GM19467 (cell line): ENCODE results near the gene CDKN3.
"Not testable (repeated sequence)": the region's sequence is repeated elsewhere in the genome, so short reads cannot be mapped to it uniquely, and the experiment has no call there.

Source experiments
- ATAC-seq: cut with Tn5 transposase; IDR thresholded peaks from one replicate; pipeline ENCODE4 v1.9.1; 2021; ENCODE audit warnings: mild to moderate bottlenecking, moderate library complexity; ENCODE audit not compliant: unreplicated experiment

Gene CDKN3

DNA sequence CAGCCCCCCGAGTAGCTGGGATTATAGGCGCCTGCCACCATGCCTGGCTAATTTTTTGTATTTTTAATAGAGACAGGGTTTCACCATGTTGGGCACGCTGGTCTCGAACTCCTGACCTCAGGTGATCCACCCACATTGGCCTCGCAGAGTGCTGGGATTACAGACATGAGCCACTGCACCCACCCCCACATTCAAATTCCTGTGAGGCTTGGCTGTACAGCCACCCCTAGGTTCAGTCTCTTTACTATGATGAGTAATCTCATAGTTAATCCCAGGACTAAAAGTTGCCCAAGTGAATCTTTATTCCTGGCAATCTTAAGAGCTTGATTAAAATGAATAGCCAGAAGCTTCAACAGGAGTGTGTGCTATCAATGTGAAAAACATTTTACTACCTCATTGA, 57.2 kb downstream of the CDKN3 start:
- ATAC-seq: not testable (repeated sequence)

DNA sequence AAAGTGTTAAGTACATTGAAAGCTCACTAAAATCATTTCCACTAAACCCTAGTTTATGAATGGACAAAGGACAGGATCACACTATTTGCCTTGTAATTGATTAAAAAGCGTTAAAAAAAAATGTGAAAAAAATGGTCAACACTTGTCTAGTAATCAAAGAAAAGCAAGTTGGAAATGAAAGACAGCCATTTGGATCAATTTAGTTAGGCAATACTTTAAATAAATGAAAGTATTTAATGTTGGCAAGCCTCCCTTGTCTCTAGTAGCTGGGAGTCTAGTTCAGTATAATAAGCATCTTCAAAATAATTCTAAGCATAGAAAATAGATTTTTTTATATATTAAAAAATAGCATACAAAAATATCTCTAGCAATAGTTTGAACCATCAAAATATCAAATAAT, 58.6 kb downstream of the CDKN3 start:
- ATAC-seq: no peak

DNA sequence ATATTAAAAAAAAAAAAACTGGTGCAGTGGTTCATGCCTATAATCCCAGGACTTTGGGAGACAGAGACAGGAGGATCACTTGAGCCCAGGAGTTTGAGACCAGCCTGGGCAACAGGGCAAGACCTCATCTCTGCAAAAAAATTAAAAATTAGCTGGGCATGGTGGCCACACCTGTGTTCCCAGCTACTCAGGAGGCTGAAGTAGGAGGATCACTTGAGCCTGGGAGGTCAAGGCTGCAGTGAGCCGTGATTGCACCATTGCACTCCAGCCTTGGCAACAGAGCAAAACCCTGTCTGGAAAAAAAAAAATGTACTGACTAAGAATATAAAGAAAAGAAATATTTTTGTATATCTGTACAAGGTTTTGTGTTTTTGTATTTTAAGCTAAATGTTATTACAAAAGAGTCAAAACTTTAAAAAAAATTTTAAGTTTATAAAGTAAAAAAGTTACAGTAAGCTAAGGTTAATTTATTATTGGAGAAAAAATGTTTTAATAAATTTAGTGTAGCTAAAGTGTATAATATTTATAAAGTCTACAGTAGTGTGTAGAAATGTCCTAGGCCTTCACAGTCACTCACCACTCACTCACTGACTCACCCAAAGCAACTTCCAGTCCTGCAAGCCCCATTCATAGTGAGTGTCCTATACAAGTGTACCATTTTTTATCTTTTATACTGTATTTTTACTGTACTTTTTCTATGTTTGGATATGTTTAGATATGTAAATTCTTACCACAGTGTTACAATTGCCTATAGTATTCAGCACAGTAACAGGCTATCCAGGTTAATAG, 60.2 kb downstream of the CDKN3 start:
- ATAC-seq: not testable (repeated sequence)

DNA sequence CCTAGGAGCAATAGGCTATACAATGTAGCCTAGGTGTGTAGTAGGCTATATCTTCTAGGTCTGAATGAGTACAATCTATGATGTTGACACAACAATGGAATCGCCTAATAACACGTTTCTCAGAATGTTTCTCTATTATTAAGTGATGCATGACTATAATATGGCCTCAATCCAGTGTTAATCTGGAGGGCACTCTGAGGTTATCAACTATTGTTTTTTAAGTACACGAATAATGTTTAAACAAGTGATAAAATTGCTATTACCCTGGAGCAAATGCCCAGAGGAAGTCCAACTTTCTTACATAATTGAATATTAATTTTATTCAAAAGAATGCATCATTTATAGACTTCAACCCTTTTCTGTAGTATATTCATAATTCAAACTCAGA, 60.8 kb downstream of the CDKN3 start:
- no peak for ATAC-seq

- not testable (repeated sequence) for ATAC-seq
Measured at GRCh38 chr14:54458536-54458935, 61.7 kb downstream of the CDKN3 start.

DNA sequence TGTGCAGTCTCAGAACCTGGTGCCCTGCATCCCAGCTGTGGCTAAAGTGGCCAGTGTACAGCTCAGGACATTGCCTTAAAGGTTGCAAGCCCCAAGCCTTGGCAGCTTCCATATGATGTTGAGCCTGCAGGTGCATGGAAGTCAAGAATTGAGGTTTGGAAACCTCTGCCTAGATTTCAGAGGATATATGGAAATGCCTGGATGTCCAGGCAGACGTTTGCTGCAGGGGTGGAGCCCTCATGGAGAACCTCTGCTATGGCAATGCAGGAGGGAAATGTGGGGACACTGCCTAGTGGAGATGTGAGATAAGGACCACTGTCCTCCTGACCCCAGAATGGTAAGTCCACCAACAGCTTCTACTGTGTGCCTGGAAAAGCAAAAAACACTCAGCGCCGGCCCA, 62.3 kb downstream of the CDKN3 start:
- no peak for ATAC-seq

DNA sequence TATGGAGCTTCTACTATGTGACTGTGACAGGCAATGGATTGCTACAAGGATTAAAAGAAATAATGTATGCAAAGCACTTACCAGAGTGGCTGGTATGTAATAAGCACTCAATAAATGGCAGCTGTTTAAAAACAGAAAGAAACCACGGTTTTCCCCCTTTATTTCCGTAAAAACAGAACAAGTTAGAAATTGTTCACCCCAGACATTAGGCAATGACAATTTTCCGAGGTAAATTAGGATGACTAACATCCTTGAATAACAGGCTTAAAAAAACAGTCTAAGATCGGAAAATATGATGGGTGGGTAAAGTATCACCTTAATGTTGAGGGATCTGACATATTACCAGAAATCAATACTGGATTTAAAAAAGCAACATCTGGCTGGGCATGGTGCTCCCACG, 65.2 kb downstream of the CDKN3 start:
- ATAC-seq: no peak

- no peak for ATAC-seq
Measured at GRCh38 chr14:54465654-54466053, 68.8 kb downstream of the CDKN3 start.

- no peak for ATAC-seq
Measured at GRCh38 chr14:54467280-54467679, 70.5 kb downstream of the CDKN3 start.
